GM18505 (cell line): ENCODE measurements around the gene ACVR1.
"Not testable (repeated sequence)": the region's sequence is repeated elsewhere in the genome, so short reads cannot be mapped to it uniquely, and the experiment has no call there.

ENCODE experiments used
- ATAC-seq: cut with Tn5 transposase; IDR thresholded peaks from one replicate; pipeline ENCODE4 v1.9.1; 2021; ENCODE audit not compliant: unreplicated experiment
- POLR2A ChIP-seq: IDR thresholded peaks from 4 replicates; pipeline ENCODE4 v1.6.1; 2011; ENCODE audit warnings: borderline replicate concordance; ENCODE audit not compliant: insufficient read depth, insufficient read length; ENCODE audit errors: extremely low read depth

ACVR1 gene

DNA sequence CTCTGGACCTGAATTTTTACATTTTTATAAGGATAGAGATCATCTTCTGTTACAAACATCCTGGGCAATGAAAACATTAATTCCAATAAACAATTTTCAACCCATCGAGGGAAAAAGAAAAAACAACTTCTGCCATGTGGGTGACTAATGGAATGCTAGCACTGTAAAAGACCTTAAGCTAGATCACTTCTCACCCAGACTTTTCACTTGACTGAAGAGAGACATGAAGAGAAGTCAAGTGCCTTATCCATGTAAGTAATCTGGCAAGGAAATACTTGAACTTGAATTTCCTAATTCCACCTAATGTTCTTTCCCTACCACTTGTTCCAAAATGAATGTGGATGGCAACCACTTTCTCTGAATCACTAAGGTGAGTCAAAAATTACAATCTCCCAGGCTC, 149.2 kb downstream of the ACVR1 start:
- no peak for ATAC-seq
- no peak for TF ChIP-seq POLR2A

DNA sequence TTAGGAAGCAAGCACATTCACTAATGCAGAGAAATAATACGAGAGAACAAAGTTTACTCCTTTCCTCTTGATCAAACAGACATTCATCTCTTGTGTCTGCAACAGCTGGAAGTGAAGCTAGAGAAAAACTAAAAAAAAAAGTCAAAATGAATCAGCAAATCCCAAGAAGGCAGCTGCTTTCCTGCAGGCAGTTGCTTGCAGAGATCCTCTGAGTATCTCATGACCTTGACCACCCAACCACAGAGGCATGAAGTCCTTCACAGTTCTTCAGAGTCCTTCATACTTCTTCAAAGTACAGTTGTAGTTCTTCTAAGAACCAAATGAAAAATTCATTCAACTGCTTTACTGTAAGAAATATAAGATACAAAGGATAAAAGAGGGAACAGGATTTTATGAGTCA, 150.3 kb downstream of the ACVR1 start:
- TF ChIP-seq POLR2A: no peak
- ATAC-seq: no peak

DNA sequence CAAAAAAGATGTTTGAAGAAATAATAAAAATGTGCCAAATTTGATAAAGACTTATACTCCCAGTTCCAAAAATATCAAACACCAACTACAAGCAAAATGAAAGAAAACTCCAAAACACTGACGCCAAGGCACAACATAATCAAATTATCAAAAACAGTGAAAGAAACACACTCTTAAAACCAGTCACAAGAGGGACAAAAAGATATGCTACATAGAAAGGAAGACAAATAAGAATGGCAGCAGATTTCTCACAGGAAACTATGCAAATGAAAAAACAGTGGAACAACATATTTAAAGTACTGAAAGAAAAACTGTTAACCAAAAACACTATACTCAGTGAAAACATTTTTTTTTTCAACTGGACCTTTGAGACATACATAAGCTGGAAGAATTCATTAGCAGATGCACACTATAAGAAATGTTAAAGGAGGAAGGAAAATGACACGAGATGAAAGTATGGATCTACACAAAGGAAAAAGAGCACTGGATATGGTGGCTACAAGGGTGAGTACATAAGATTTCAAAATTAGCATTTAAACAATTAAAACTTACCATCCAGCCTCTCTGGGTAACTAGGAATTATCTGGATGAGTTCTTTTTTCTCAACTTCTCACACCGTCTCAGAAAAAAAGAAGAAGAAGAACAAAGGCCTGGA, 153.4 kb downstream of the ACVR1 start:
- no peak for ATAC-seq
- TF ChIP-seq POLR2A: no peak

DNA sequence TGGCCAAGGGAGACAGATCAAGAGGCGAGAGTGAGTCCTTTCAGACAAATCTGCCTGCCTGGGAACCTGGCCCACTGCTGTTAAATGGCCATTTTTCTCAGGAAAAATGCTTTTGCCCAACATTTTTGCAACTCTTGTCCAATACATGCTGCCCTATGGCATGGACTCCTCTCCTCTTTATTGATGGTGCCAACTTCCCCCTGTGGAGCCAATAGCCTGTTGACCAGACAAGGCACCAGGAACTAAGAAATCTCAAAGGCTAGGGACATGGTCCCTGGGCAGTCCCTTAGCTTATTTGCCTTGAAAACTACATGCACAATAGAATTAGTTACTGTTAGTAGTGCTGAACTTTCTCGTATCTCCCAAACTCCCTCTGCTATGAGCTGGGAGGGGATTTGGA, 155.6 kb downstream of the ACVR1 start:
- TF ChIP-seq POLR2A: no peak

DNA sequence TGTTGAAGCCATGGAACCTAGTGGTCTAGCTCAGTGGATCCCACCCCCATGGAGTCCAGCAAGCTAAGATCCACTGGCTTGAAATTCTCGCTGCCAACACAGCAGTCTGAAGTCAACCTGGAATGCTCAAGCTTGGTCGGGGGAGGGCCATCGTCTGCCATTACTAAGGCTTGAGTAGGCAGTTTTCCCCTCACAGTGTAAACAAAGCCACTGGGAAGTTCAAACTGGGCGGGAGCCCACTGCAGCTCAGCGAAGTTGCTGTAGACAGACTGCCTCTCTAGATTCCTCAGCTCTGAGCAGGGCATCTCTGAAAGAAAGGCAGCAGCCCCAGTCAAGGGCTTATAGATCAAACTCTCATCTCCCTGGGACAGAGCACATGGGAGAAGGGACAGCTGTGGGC, 171.5 kb downstream of the ACVR1 start:
- not testable (repeated sequence) for ATAC-seq

More for the DNA sequence above, 155.6 kb downstream of the ACVR1 start:
- ATAC-seq: no peak

DNA sequence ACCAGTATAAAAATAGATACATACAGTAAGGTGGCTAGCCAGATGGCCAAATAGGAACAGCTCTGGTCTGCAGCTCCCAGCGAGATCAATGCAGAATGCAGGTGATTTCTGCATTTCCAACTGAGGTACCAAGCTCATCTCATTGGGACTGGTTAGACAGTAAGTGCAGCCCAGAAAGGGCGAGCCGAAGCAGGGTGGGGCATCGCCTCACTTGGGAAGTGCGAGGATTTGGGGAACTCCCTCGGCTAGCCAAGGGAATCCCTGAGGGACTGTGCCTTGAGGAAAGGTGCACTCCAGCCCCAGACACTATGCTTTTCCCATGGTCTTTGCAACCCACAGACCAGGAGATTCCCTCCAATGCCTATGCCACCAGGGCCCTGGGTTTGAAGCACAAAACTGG, 172.0 kb downstream of the ACVR1 start:
- not testable (repeated sequence) for ATAC-seq

DNA sequence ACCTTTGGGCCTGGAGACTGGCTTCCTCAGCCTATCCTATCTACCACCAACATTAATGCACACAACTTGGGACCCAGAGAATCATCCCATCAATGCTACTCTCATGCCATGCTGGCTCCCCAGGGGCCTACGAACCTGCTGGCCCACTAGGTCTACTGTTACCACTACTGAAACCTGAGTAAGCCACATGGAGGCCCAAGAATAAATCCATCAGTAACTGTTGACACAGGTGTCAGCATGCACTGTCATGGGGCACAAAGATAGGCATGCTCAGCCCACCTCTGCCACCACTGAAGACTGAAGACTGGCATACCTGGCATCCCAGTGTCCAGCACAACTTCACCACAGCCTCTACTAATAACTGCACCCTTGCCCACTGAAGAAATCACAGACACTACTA, 176.3 kb downstream of the ACVR1 start:
- no peak for ATAC-seq
- TF ChIP-seq POLR2A: no peak

DNA sequence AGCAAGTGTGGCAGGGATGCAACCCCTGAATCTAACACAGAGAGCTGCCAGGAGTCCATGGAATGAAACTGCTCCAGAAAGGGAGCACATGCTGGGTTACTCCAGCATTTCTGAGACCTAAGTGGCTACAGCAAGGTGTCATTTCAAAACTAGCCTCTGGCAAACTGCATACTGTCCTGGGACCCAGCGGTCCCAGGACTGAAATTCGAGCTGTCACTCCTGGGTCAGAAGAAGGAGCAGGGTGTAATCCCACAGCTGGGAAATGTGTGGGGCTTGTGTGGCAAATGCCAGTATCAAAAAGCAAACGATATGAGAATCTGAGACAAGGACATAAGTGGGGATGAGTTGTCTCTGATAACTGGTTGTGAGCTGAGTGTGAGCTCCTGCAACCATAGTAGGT, 177.1 kb downstream of the ACVR1 start:
- TF ChIP-seq POLR2A: no peak
- no peak for ATAC-seq

DNA sequence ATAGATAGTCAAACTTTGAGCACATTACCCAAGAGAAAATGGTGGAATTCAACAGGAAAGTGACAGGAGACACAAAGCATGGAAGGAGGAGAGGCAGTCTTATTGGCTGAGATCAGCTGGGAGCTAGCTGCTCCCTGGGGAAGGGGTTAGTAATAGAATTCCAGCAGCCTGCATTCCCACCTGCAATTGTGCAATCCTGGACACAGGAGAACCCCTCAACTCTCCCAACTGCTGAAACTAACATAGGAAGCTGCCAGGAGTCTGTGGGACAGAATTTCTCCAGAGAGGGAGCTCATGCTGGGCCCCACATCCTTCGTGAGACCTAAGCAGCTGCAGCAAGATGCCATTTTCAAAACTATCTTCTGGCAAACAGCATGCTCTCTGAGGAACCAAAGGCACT, 177.7 kb downstream of the ACVR1 start:
- ATAC-seq: no peak
- TF ChIP-seq POLR2A: no peak

DNA sequence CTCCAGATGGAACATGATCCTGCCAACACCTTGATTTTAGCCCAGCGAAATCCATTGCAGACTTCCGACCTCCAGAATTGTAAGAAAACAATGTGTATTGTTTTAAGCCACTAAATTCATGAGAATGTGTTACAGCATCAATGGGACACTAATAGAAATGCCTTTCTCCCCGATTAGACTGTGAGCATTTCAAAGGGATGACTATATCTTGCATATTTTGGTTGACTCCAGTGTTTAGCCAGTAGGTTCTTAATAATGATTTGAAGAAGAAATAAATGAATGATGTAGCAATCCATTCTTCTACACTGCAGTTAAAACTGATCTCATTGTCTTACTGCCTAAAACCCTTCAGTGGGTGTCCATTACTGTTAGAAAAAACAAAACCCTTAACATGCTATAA, 180.1 kb downstream of the ACVR1 start:
- no peak for ATAC-seq

DNA sequence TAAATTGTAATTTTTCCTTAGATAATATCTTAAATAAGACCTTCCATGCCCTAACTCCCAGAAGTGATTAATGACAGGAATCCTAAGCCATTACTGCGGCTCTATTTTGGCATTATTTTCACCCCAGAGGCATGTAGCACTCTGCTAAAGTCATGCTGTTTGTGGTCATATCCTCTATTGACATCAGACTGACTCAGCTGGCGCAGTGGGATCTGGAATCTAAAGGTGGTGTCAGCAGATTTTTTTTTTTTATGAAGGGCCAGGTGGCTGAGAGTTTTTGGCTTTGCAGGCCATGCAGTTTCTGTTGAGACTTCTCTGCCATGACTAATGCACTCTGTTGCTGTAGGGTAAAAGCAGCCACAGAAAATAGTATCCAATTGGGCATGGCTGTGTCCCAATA, 183.4 kb downstream of the ACVR1 start:
- no peak for ATAC-seq
- no peak for TF ChIP-seq POLR2A

More for the DNA sequence above, 180.1 kb downstream of the ACVR1 start:
- TF ChIP-seq POLR2A: no peak

DNA sequence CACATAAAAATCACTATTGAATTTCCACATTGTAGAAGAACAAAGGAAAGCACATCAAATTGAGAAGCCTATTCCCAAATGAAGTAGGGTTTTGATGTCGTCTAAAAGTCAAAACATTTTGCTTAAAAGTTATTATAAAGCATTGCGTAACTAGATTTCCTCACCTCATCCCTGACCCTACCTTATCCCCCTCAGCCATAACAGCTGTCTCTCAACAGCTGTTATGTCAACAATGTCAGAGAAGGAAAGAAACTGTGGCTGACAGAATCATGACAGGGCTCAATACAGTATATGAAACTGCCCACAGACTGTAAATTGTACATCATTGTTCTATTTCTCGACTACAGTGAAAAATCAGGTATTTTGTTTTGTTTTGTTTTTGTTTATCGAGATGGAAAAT, 184.4 kb downstream of the ACVR1 start:
- ATAC-seq: no peak
- no peak for TF ChIP-seq POLR2A

DNA sequence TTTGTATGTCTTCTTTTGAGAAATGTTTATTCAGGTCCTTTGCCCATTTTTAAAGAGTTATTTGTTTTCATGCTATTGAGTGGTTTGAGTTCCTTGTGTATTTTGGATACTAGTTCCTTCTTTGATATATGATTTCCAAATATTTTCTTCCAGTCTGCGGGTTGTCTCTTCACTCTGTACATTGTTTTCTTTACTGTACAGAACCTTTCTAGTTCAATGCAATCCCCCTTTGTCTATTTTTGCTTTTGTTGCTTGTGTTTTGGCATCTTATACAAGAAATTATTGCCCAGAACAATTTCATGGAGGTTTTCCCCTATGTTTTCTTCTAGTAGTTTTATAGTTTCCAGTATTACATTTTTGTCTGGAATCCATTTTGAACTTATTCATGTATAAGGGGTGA, 185.0 kb downstream of the ACVR1 start:
- TF ChIP-seq POLR2A: no peak
- ATAC-seq: no peak
